Measurements from ENCODE around the gene HNF1A. TPM values are rescaled to one million over a fixed set of nuclear protein-coding genes. Genes with fewer than 3 reads are reported as not detected.
"Not testable (repeated sequence)": the region's sequence is repeated elsewhere in the genome, so short reads cannot be mapped to it uniquely, and the experiment has no call there.

Gene HNF1A
- total and polyA plus RNA-seq, 9 of the 15 experiments (the other 6 are each of a cell fraction or from before 2014, with no cell fraction given): not detected

DNA sequence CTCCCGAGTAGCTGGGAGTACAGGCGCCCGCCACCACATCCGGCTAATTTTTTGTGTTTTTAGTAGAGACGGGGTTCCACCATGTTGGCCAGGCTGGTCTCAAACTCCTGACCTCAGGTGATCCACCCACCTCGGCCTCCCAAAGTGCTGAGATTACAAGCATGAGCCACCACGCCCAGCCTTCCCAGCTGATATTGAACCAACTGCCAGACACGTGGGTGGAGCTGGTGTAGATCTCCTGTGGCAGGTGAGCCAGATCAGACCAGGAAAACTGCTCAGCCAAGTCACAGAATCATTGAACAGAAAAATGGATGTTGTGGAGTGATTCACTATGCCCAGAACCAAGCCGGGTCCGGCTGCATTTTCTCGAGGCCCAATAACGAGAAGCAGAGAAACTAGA, 69.1 kb downstream of the HNF1A start:
- H3K9me3 ChIP-seq (replicated peaks; ENCODE audit: control insufficient read depth, insufficient read depth, low read depth, low read length); H4K20me1 ChIP-seq (replicated peaks; ENCODE audit: control insufficient read depth, insufficient read depth, low read length); POLR2A ChIA-PET; DNase-seq (ENCODE audit: extremely low read depth in 1 of 4, low spot score in 3 of 4); H2AFZ ChIP-seq (ENCODE audit: low read depth, low read length); H3K36me3 ChIP-seq (ENCODE audit: control insufficient read depth, insufficient read depth, low read length); H3K4me3 ChIP-seq; ATAC-seq; H3K27ac ChIP-seq (ENCODE audit: extremely low read depth, low read depth, low read length); in situ Hi-C loops (cut with MboI); H3K4me2 ChIP-seq (ENCODE audit: insufficient read depth, low read length); FAIRE-seq; intact Hi-C loops (cut with micrococcal nuclease); BruUV-seq (replicated peaks); H3K79me2 ChIP-seq (ENCODE audit: control insufficient read depth, insufficient read depth, low read length); H3K9me1 ChIP-seq (ENCODE audit: control insufficient read depth, insufficient read depth, low read length); H3K4me1 ChIP-seq (replicated peaks in 1 of 2; ENCODE audit: control insufficient read depth in 2 of 2, insufficient read depth in 2 of 2, low read length in 2 of 2): not testable (repeated sequence)
- 64% methylated on average over 12 of the region's 12 CpGs for whole genome bisulfite sequencing (ENCODE audit: insufficient coverage, low coverage, missing lambda C conversion rate)
- CTCF ChIA-PET (ENCODE audit: low intra/inter-chr PET ratio): interaction anchor here (0.8 kb wide), 1 partner anchor 16 kb away, joined by 3 read pairs; no protein-coding TSS in a partner anchor
- Histone ChIP-seq H3K9ac (ENCODE audit: insufficient read depth in 1 of 2, low read depth in 2 of 2, low read length in 2 of 2) (0 out of 4 replicates have a peak overlapping the region, but pooled peaks of 1 of the 2 experiments have one; percentile 4), H3K27me3 (ENCODE audit: control insufficient read depth in 2 of 2, insufficient read depth in 2 of 2, low read length in 2 of 2) (peaks cover 3 to 12% of the 10 kb centered on the region in 2 experiments; a peak in 4 of 5 replicates)
- 0 out of 2 replicates have a peak, but pooled peaks have one; percentile 11 for TF ChIP-seq EGR1 (conservative IDR thresholded peaks at IDR 0.05)

DNA sequence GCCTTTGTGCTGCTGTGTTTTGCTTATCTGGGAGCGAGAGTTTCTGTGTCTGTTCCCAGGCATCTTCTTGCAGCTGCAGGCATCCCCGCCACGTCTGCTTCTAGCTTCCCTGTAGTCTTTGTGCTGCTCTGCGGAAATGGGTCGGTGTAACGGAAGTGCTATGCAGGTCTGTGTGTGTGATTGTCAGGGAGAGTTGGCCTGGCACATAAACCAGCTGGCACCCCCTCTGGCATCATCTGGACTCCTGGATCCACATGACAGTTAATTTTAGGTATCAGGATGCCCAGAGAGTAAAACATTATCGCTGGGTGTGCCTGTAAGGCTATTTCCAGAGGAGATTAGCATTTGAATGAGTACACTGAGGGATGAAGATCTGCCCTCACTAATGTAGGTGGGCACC, 70.1 kb downstream of the HNF1A start:
- CTCF ChIA-PET (ENCODE audit: low intra/inter-chr PET ratio): no interaction called here
- Histone ChIP-seq H3K9ac (ENCODE audit: insufficient read depth in 1 of 2, low read depth in 2 of 2, low read length in 2 of 2) (no peak overlapping the region), H3K4me1 (replicated peaks in 1 of 2; ENCODE audit: control insufficient read depth in 2 of 2, insufficient read depth in 2 of 2, low read length in 2 of 2) (no peaks in the 10 kb centered on the region; a peak in 2 of 5 replicates), H2AFZ (ENCODE audit: low read depth, low read length) (peak overlapping the region; percentile 11; the same call in 1 of the 2 replicates), H3K9me1 (ENCODE audit: control insufficient read depth, insufficient read depth, low read length) (no peaks in the 10 kb centered on the region), H3K36me3 (ENCODE audit: control insufficient read depth, insufficient read depth, low read length) (no peaks in the 10 kb centered on the region), H4K20me1 (replicated peaks; ENCODE audit: control insufficient read depth, insufficient read depth, low read length) (no peaks in the 10 kb centered on the region), H3K27ac (ENCODE audit: extremely low read depth, low read depth, low read length) (no peak overlapping the region), H3K4me2 (ENCODE audit: insufficient read depth, low read length) (no peak overlapping the region), H3K4me3 (no peak overlapping the region), H3K27me3 (ENCODE audit: control insufficient read depth in 2 of 2, insufficient read depth in 2 of 2, low read length in 2 of 2) (peaks cover 3 to 18% of the 10 kb centered on the region in 2 experiments; a peak in 4 of 5 replicates), H3K9me3 (replicated peaks; ENCODE audit: control insufficient read depth, insufficient read depth, low read depth, low read length) (no peaks in the 10 kb centered on the region), H3K79me2 (ENCODE audit: control insufficient read depth, insufficient read depth, low read length) (no peaks in the 10 kb centered on the region)
- intact Hi-C loops (cut with micrococcal nuclease) (no loop called here), in situ Hi-C loops (cut with MboI) (no loop called here)
- POLR2A ChIA-PET: interaction anchor here (0.6 to 1.2 kb wide), 2 partner anchors 16 to 240 kb away, joined by 3 to 4 read pairs; no protein-coding TSS in a partner anchor
- no TSS peak for BruUV-seq (replicated peaks)
- DNase-seq (ENCODE audit: extremely low read depth in 1 of 4, low spot score in 3 of 4) (peak in 1 of 4 experiments; percentile 8), ATAC-seq (no peak), FAIRE-seq (no peak)
- TF ChIP-seq, protein P1, sequence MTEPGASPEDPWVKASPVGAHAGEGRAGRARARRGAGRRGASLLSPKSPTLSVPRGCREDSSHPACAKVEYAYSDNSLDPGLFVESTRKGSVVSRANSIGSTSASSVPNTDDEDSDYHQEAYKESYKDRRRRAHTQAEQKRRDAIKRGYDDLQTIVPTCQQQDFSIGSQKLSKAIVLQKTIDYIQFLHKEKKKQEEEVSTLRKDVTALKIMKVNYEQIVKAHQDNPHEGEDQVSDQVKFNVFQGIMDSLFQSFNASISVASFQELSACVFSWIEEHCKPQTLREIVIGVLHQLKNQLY (CRISPR knock-in tag; conservative IDR thresholded peaks at IDR 0.05): no peak
- no peak for TF ChIP-seq ZNF431 (CRISPR knock-in tag; IDR thresholded peaks at IDR 0.05)
- TF ChIP-seq, protein P2, sequence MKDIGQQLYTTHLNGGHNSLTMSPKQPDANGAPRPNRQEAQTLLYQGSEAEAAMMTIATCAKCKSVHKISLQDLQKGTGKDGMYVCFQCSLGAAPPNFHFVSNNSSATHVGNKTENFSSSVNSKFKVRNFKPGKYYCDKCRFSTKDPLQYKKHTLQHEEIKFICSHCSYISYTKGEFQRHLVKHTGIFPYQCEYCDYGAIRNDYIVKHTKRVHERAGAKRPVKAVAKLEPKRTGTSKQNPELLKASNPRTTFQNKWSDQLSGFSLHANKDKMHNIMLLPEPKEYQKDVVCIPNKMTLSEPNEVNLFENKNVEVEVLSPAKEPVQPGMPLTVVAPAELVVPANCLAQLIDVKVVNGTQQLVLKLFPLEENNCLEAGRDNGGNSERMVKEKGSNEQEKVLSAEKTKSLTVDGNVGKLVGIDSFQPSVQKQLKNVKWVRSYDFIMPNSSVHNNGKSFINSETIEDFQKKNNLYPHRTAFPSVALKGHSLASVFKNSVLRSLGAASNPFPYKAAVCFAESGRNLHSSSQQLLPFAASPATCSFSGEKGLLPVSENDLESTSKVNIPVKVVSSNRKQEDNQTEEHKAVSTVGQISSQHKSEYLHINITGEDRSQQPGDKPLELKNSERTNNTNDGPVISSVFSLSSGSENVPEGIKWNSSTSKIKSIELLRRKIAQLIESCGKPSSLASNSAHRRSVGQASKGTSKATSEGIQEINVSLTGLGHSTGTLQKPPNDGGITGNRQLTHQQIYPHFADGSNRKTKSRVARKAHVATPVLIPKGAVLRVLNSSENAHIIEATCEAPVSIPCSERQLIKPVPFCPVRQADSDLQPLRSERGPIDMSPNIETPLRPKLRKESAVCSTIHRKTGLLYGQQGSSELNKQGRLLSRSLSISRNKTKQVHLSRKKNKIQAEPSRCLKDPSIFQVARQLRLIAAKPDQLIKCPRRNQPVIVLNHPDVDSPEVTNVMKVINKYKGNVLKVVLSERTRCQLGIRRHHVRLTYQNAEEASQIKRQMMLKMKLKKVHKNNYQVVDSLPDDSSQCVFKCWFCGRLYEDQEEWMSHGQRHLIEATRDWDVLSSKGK (CRISPR knock-in tag; IDR thresholded peaks at IDR 0.05): no peak
- no peak for TF ChIP-seq NFE2 (IDR thresholded peaks at IDR 0.05; ENCODE audit: low read depth)
- WGBS (ENCODE audit: insufficient coverage, low coverage, missing lambda C conversion rate): 16% methylated on average over 7 of the region's 7 CpGs

All from K562 (cell line).